Activated B cell treated with CpG ODN at 0.5 μM for 24 hours (primary cell): Measurements from ENCODE around the gene AAGAB. TPM values are rescaled to one million over a fixed set of nuclear protein-coding genes. Genes with fewer than 3 reads are reported as not detected.
"Not testable (repeated sequence)": the region's sequence is repeated elsewhere in the genome, so short reads cannot be mapped to it uniquely, and the experiment has no call there.

ENCODE experiments used
- ATAC-seq: fragments of 200-7000 bp; cut with Tn5 transposase; one replicate; pipeline ENCODE4 v1.10.0; 2021; ENCODE audit warnings: low read depth, mild to moderate bottlenecking, moderate library complexity
- CTCF ChIA-PET: fragments of 350-600 bp; sonication (Branson Sonifier 250); formaldehyde crosslinking; loops from one replicate; lab custom pipeline; 2021; ENCODE audit warnings: antibody characterized with exemption; lab: Charles Lee
- POLR2A ChIA-PET: fragments of 350-600 bp; sonication (Branson Sonifier 250); formaldehyde crosslinking; loops from one replicate; lab custom pipeline; 2021; ENCODE audit warnings: antibody characterized with exemption; lab: Charles Lee
- DNase-seq: peaks from one replicate; pipeline ENCODE4 v3.0.0; 2022
- H3K27ac Mint-ChIP-seq: one replicate; pipeline ENCODE4 v1.8.0; 2020; ENCODE audit warnings: mixed read lengths
- H3K27me3 Mint-ChIP-seq: one replicate; pipeline ENCODE4 v1.8.0; 2021; ENCODE audit warnings: mixed read lengths
- H3K36me3 Mint-ChIP-seq: one replicate; pipeline ENCODE4 v1.8.0; 2021; ENCODE audit warnings: low read depth, mixed read lengths
- H3K4me1 Mint-ChIP-seq: one replicate; pipeline ENCODE4 v1.8.0; 2021; ENCODE audit warnings: mixed read lengths
- H3K4me3 Mint-ChIP-seq: one replicate; pipeline ENCODE4 v1.8.0; 2020; ENCODE audit warnings: mild to moderate bottlenecking, mixed read lengths
- H3K9me3 Mint-ChIP-seq: one replicate; pipeline ENCODE4 v1.8.0; 2020; ENCODE audit warnings: mixed read lengths
- CTCF ChIP-seq: fragments of 200-600 bp; IDR thresholded peaks from one replicate; pipeline ENCODE4 v1.8.0; 2022; ENCODE audit warnings: antibody characterized with exemption, mild to moderate bottlenecking
- intact Hi-C: fragments of 100-400 bp; cut with micrococcal nuclease; formaldehyde crosslinking; loops from one replicate; pipeline ENCODE4 v1.15.1; 2024
- total RNA-seq: library from RNA; stranded (reverse); gene quantifications from 2 replicates; pipeline ENCODE4 v1.2.3, GENCODE V29; 2022

The AAGAB gene
- total RNA-seq, 1 donor from 2014 or later = 48.5 TPM

- no peak for TF ChIP-seq CTCF
- H3K27ac Mint-ChIP-seq = no peak overlapping the region
- no peak for DNase-seq
- no peaks in the 10 kb centered on the region for H3K36me3 Mint-ChIP-seq
- H3K4me1 Mint-ChIP-seq = peaks cover 16% of the 10 kb centered on the region
- H3K4me3 Mint-ChIP-seq = no peak overlapping the region
- ATAC-seq = no peak
- ChIA-PET CTCF (interaction anchor here (1.3 kb wide), 1 partner anchor 350 kb away, joined by 5 read pairs; no protein-coding TSS in a partner anchor), POLR2A (no interaction called here)
- H3K27me3 Mint-ChIP-seq = no peaks in the 10 kb centered on the region
- intact Hi-C loops = no loop called here
- H3K9me3 Mint-ChIP-seq = no peaks in the 10 kb centered on the region
These were observed 41.7 kb upstream of the AAGAB start for GRCh38 chr15:67296188-67296587.

GRCh38 chr15:67290319-67290718 lies 35.9 kb upstream of the AAGAB start:
- TF ChIP-seq CTCF = no peak
- Mint-ChIP-seq H3K27me3 (no peaks in the 10 kb centered on the region), H3K36me3 (no peaks in the 10 kb centered on the region), H3K4me1 (no peaks in the 10 kb centered on the region), H3K4me3 (no peak overlapping the region), H3K9me3 (peaks cover 5% of the 10 kb centered on the region), H3K27ac (no peak overlapping the region)
- intact Hi-C loops = no loop called here
- CTCF ChIA-PET = interaction anchor here (1.2 kb wide), 1 partner anchor 13 kb away, joined by 3 read pairs; no protein-coding TSS in a partner anchor
- DNase-seq (no peak), ATAC-seq (no peak)
- POLR2A ChIA-PET = no interaction called here

GRCh38 chr15:67286400-67286799 lies 31.9 kb upstream of the AAGAB start:
- H3K27ac Mint-ChIP-seq, POLR2A ChIA-PET, H3K27me3 Mint-ChIP-seq, ATAC-seq, H3K4me1 Mint-ChIP-seq, DNase-seq, CTCF ChIA-PET, H3K4me3 Mint-ChIP-seq, intact Hi-C loops, H3K9me3 Mint-ChIP-seq, H3K36me3 Mint-ChIP-seq: not testable (repeated sequence)

GRCh38 chr15:67285625-67286024 lies 31.2 kb upstream of the AAGAB start:
- H3K4me3 Mint-ChIP-seq, H3K36me3 Mint-ChIP-seq, H3K9me3 Mint-ChIP-seq, H3K27me3 Mint-ChIP-seq, ATAC-seq, H3K27ac Mint-ChIP-seq, CTCF ChIA-PET, H3K4me1 Mint-ChIP-seq, intact Hi-C loops, DNase-seq, POLR2A ChIA-PET: not testable (repeated sequence)

- no peak overlapping the region for H3K27ac Mint-ChIP-seq
- H3K9me3 Mint-ChIP-seq = peaks cover 5% of the 10 kb centered on the region
- DNase-seq (no peak), ATAC-seq (no peak)
- H3K4me3 Mint-ChIP-seq = no peak overlapping the region
- ChIA-PET POLR2A (interaction anchor here (0.6 kb wide), 1 partner anchor 180 kb away, joined by 3 read pairs; no protein-coding TSS in a partner anchor), CTCF (no interaction called here)
- no peaks in the 10 kb centered on the region for H3K4me1 Mint-ChIP-seq
- H3K36me3 Mint-ChIP-seq = no peaks in the 10 kb centered on the region
- intact Hi-C loops = no loop called here
- H3K27me3 Mint-ChIP-seq = peaks cover 4% of the 10 kb centered on the region
- no peak for TF ChIP-seq CTCF
These were observed 27.3 kb upstream of the AAGAB start for GRCh38 chr15:67281714-67282113.

GRCh38 chr15:67280217-67280616 lies 25.8 kb upstream of the AAGAB start:
- Mint-ChIP-seq H3K4me1 (no peaks in the 10 kb centered on the region), H3K27me3 (peaks cover 4% of the 10 kb centered on the region), H3K9me3 (no peaks in the 10 kb centered on the region), H3K4me3 (no peak overlapping the region), H3K36me3 (no peaks in the 10 kb centered on the region), H3K27ac (no peak overlapping the region)
- DNase-seq (no peak), ATAC-seq (no peak)
- ChIA-PET CTCF (no interaction called here), POLR2A (no interaction called here)
- TF ChIP-seq CTCF = no peak
- intact Hi-C loops = no loop called here
